SK-N-SH treated with all-trans-retinoic acid at 6 μM for 48 hours (cell line): ENCODE data around the gene CIAO2A.

Source experiments
- ATAC-seq: fragments of 200-7000 bp; cut with Tn5 transposase; 3 replicates; pipeline ENCODE4 v1.9.1; 2020; ENCODE audit warnings: mild to moderate bottlenecking, moderate library complexity
- BACH2 ChIP-seq: fragments of 250-450 bp; sonication (Bioruptor Pico); IDR thresholded peaks from 2 replicates; pipeline ENCODE4 v1.9.0; 2021; ENCODE audit warnings: mild to moderate bottlenecking, borderline replicate concordance
- CSRNP3 ChIP-seq: fragments of 250-450 bp; sonication (Bioruptor Pico); IDR thresholded peaks from 2 replicates; pipeline ENCODE4 v1.5.1; 2021; ENCODE audit warnings: mild to moderate bottlenecking, moderate library complexity
- ESRRG ChIP-seq: fragments of 250-450 bp; sonication (Bioruptor Pico); IDR thresholded peaks from 2 replicates; pipeline ENCODE4 v1.6.1; 2021; ENCODE audit warnings: mild to moderate bottlenecking
- ISL1 ChIP-seq: fragments of 250-450 bp; sonication (Bioruptor Pico); IDR thresholded peaks from 2 replicates; pipeline ENCODE4 v2.1.2; 2022; ENCODE audit warnings: mild to moderate bottlenecking, moderate library complexity
- OSR1 ChIP-seq: fragments of 250-450 bp; sonication (Bioruptor Pico); IDR thresholded peaks from 2 replicates; pipeline ENCODE4 v1.8.0; 2022; ENCODE audit warnings: moderate library complexity, mild to moderate bottlenecking, inconsistent platforms
- PATZ1 ChIP-seq: fragments of 250-450 bp; sonication (Bioruptor Pico); IDR thresholded peaks from 2 replicates; pipeline ENCODE4 v1.8.0; 2020; ENCODE audit warnings: mild to moderate bottlenecking, moderate library complexity, borderline replicate concordance
- POU6F1 ChIP-seq: fragments of 250-450 bp; sonication (Bioruptor Pico); IDR thresholded peaks from 2 replicates; pipeline ENCODE4 v1.8.0; 2021; ENCODE audit warnings: low read depth, mild to moderate bottlenecking, moderate library complexity, borderline replicate concordance
- SNAI2 ChIP-seq: fragments of 250-450 bp; sonication (Bioruptor Pico); IDR thresholded peaks from 2 replicates; pipeline ENCODE4 v1.5.0; 2020; ENCODE audit warnings: mild to moderate bottlenecking, moderate library complexity
- TCF4 ChIP-seq: fragments of 250-450 bp; sonication (Bioruptor Pico); IDR thresholded peaks from 2 replicates; pipeline ENCODE4 v1.8.0; 2021; ENCODE audit warnings: mild to moderate bottlenecking, moderate library complexity, borderline replicate concordance
- TOX ChIP-seq: fragments of 250-450 bp; sonication (Bioruptor Pico); IDR thresholded peaks from 2 replicates; pipeline ENCODE4 v1.8.0; 2021; ENCODE audit warnings: mild to moderate bottlenecking, moderate library complexity, borderline replicate concordance
- TSHZ2 ChIP-seq: fragments of 250-450 bp; sonication (Bioruptor Pico); IDR thresholded peaks from 2 replicates; pipeline ENCODE4 v1.5.0; 2020; ENCODE audit warnings: mild to moderate bottlenecking, moderate library complexity
- ZC3H10 ChIP-seq: fragments of 250-450 bp; sonication (Bioruptor Pico); IDR thresholded peaks from 2 replicates; pipeline ENCODE4 v1.5.1; 2021; ENCODE audit warnings: mild to moderate bottlenecking, moderate library complexity
- ZFP3 ChIP-seq: fragments of 250-450 bp; sonication (Bioruptor Pico); IDR thresholded peaks from 2 replicates; pipeline ENCODE4 v1.5.0; 2020; ENCODE audit warnings: mild to moderate bottlenecking, moderate library complexity
- ZFP30 ChIP-seq: fragments of 450-650 bp; formaldehyde crosslinking; IDR thresholded peaks from 2 replicates; pipeline ENCODE4 v1.5.0; 2022; ENCODE audit warnings: mild to moderate bottlenecking, moderate library complexity
- ZNF565 ChIP-seq: fragments of 450-650 bp; formaldehyde crosslinking; conservative IDR thresholded peaks from 2 replicates; pipeline ENCODE4 v1.5.0; 2020; ENCODE audit warnings: low read depth, mild to moderate bottlenecking, moderate library complexity
- ZNF70 ChIP-seq: fragments of 450-650 bp; formaldehyde crosslinking; IDR thresholded peaks from 2 replicates; pipeline ENCODE4 v1.5.0; 2020; ENCODE audit warnings: mild to moderate bottlenecking, moderate library complexity
- ZNF8 ChIP-seq: fragments of 450-650 bp; formaldehyde crosslinking; IDR thresholded peaks from 2 replicates; pipeline ENCODE4 v1.5.0; 2020; ENCODE audit warnings: mild to moderate bottlenecking, moderate library complexity

Gene CIAO2A

GRCh38 chr15:64133623-64134344 lies 40.1 kb upstream of the CIAO2A start:
- no peak for TF ChIP-seq SNAI2
- no peak for TF ChIP-seq ZNF565
- TF ChIP-seq BACH2, result no peak
- TF ChIP-seq TCF4 (CRISPR knock-in tag), result no peak
- TF ChIP-seq PATZ1 (CRISPR knock-in tag), result no peak
- no peak for TF ChIP-seq POU6F1 (CRISPR knock-in tag)
- TF ChIP-seq ZFP3 (CRISPR knock-in tag), result no peak
- TF ChIP-seq TOX, result no peak
- TF ChIP-seq ZC3H10 (CRISPR knock-in tag), result no peak
- no peak for TF ChIP-seq ESRRG (CRISPR knock-in tag)
- no peak for TF ChIP-seq ZNF8 (CRISPR knock-in tag)
- TF ChIP-seq ISL1 (CRISPR knock-in tag), result no peak
- TF ChIP-seq ZFP30 (CRISPR knock-in tag), result no peak
- TF ChIP-seq TSHZ2 (CRISPR knock-in tag), result no peak
- no peak for TF ChIP-seq OSR1
- TF ChIP-seq, all 23 proteins: peak for 0
- no peak for ATAC-seq

GRCh38 chr15:64132217-64132616 lies 38.6 kb upstream of the CIAO2A start:
- TF ChIP-seq TSHZ2 (CRISPR knock-in tag), result no peak
- no peak for TF ChIP-seq ZNF70 (CRISPR knock-in tag)
- TF ChIP-seq ZNF8 (CRISPR knock-in tag), result no peak
- no peak for TF ChIP-seq PATZ1 (CRISPR knock-in tag)
- no peak for TF ChIP-seq CSRNP3
- no peak for ATAC-seq
